Right lobe of liver (tissue), 4 donors: ENCODE data around the gene MTAP.

ENCODE experiments used
- CTCF ChIP-seq, 4 donors: fragments of 200-600 bp in 3 of 4; fragments of 450-650 bp in 1 of 4; IDR thresholded peaks; one replicate each; pipeline versions ENCODE4 v1.5.1 to v1.8.0; 2016 to 2022; ENCODE audit warnings: antibody characterized with exemption in 4 of 4, mild to moderate bottlenecking in 2 of 4
- POLR2A ChIP-seq: fragments of 450-650 bp; IDR thresholded peaks from one replicate; pipeline ENCODE4 v1.6.1; 2017; ENCODE audit warnings: antibody characterized with exemption, mild to moderate bottlenecking
- donor health status: DM: no; HTN: no; CAD: no.
- donor health status: DM: no; HTN: no; CAD: no.
- donor health status: DM: no; HTN: yes; CAD: no.

DNA sequence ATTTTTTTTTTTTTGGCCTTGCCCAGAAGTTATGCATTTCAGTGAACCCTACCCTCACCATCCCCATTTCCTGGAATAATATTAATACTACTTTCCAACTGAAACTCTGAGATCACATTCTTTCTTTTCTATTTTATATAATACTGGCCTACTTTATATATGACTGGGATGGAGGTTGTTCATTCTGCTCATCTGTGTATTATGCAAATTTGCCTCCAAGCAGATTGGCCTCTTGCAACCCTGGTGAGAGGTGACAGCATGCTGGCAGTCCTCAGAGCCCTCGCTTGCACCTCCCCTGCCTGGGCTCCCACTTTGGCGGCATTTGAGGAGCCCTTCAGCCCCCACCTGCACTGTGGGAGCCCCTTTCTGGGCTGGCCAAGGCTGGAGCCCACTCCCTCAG, 156.4 kb downstream of the MTAP start:
- TF ChIP-seq CTCF (IDR thresholded peaks at IDR 0.05) (no peak), POLR2A (no peak)
